Subcutaneous abdominal adipose tissue (tissue), 5 donors: ENCODE measurements around the gene TRABD2B.

Source experiments
- H3K27ac ChIP-seq: one replicate; pipeline ENCODE4 v1.7.0; 2013; ENCODE audit warnings: low read depth, mild to moderate bottlenecking, inconsistent platforms, low read length, moderate library complexity
- H3K27me3 ChIP-seq, 5 donors: one replicate each; pipeline ENCODE4 v1.7.0; 2013; ENCODE audit warnings: low read length in 5 of 5, inconsistent platforms in 1 of 5; ENCODE audit not compliant: control insufficient read depth in 5 of 5, insufficient read depth in 4 of 5
- H3K36me3 ChIP-seq, 5 donors: one replicate each; pipeline ENCODE4 v1.7.0; 2013; ENCODE audit warnings: low read length in 5 of 5; ENCODE audit not compliant: control insufficient read depth in 5 of 5, insufficient read depth in 5 of 5
- H3K4me1 ChIP-seq, 5 donors: one replicate each; pipeline ENCODE4 v1.7.0; 2013; ENCODE audit warnings: low read length in 5 of 5, mild to moderate bottlenecking in 3 of 5, moderate library complexity in 1 of 5; ENCODE audit not compliant: control insufficient read depth in 5 of 5, insufficient read depth in 5 of 5
- H3K4me3 ChIP-seq, 5 donors: one replicate each; pipeline ENCODE4 v1.7.0; 2013; ENCODE audit warnings: low read length in 5 of 5, low read depth in 1 of 5
- H3K9ac ChIP-seq, 5 donors: one replicate each; pipeline ENCODE4 v1.7.0; 2013; ENCODE audit warnings: low read length in 5 of 5, mild to moderate bottlenecking in 4 of 5, moderate library complexity in 3 of 5
- H3K9me3 ChIP-seq, 5 donors: one replicate each; pipeline ENCODE4 v1.7.0; 2013; ENCODE audit warnings: low read length in 5 of 5; ENCODE audit not compliant: control insufficient read depth in 5 of 5
- donor health status: healthy.
- donor health status: healthy.
- donor health status: healthy.
- donor health status: healthy.
- donor health status: healthy.

The TRABD2B gene

DNA sequence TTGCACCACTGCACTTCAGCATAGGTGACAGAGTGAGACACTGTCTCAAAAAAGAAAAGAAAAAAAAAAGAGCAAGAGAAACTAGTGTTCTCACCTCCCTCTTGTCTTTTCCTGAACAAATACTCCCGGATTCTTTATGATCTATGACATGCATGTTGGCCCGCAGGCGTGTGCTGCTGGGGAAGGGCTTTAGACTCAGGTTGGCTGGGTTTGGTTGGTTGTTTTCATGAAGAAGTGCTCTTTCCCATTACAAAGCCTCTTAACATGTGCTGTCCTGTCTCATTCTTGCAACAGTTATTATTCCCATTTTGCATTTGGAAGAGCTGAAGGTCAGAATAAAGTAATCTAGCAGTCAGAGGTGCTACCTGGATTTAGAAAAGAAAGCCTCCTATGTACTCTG is 79.5 kb downstream of the TRABD2B start:
- peaks cover 0 to 15% (median 0%) of the 10 kb centered on the region in 5 donors for H3K27me3 ChIP-seq
- no peak overlapping the region for H3K9ac ChIP-seq
- no peaks in the 10 kb centered on the region for H3K9me3 ChIP-seq
- H3K36me3 ChIP-seq = no peaks in the 10 kb centered on the region
- peaks cover 0 to 10% (median 0%) of the 10 kb centered on the region in 5 donors for H3K4me1 ChIP-seq
- H3K27ac ChIP-seq = no peak overlapping the region
- H3K4me3 ChIP-seq = no peak overlapping the region

DNA sequence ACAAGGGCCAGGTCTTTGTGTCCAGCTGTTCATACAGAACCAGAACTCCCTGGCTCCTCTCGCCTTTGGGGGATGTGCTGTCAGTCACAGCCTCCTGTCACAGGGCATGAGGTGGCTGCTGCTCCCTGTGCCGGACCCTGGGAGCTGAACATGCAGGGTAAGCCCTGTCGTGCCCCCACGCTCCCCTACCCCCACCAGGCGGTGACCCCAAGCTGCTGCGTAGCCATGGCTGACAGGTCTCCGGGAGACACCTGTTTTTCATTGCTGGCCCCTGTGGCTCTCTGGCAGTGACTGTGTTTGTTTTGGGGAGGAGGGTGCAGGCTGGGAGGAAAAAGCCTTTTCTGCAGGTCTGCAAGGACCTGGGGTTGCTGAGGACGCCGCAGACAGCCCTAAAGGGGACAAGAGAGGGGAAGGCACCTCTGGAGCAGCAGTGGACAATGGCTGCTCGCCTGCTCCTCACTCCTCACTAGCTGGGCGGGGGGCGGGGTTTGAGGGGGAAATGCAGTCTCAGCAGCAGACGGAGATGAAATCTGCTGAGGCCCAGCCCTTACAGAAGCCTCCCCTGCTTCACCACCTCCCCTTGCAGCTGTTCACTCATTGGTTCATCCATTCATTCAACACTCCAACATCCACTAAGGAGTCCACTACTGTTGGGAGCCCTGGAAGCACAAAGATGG is 81.4 kb downstream of the TRABD2B start:
- Histone ChIP-seq H3K27me3 (peaks cover 0 to 17% (median 0%) of the 10 kb centered on the region in 5 donors), H3K36me3 (no peaks in the 10 kb centered on the region), H3K9ac (no peak overlapping the region), H3K9me3 (no peaks in the 10 kb centered on the region), H3K4me3 (no peak overlapping the region), H3K4me1 (peaks cover 0 to 10% (median 0%) of the 10 kb centered on the region in 5 donors), H3K27ac (no peak overlapping the region)

DNA sequence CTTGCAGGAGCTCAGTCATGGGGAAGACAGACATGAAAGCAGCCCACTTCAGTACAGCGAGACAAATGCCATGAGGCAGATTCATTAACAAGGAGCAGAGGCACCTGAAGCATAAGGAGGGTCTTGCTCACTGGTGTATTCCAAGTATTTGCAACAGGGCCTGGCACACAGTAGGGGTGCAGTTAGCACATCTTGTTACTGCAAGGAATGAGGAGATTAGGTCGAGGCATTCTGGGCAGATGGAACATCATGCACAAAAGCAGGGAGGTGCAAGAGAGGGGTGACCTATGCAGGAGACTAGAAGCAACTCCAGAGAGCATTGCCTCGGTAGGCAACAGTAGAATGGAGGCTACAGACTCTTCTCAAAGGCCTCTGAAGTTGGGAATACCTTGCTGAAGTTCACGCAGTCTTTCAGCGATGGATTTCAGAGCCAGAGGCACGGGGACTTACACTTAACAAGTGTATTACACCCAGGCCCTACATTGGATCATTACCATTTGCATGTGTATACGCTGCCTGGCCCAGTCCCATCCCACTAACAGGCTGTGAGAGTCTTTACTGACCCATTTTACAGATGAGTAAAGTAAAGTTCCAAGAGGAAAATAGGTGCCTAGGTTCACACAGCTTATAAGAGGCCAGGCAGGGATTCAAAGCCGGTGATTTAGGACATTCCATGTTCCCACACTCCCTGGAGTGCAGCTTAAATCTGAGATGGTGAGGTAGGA is 82.1 kb downstream of the TRABD2B start:
- Histone ChIP-seq H3K4me3 (no peak overlapping the region), H3K9me3 (no peaks in the 10 kb centered on the region), H3K27ac (no peak overlapping the region), H3K27me3 (peaks cover 0 to 19% (median 3%) of the 10 kb centered on the region in 5 donors), H3K36me3 (no peaks in the 10 kb centered on the region), H3K9ac (no peak overlapping the region), H3K4me1 (peaks cover 0 to 10% (median 0%) of the 10 kb centered on the region in 5 donors)

DNA sequence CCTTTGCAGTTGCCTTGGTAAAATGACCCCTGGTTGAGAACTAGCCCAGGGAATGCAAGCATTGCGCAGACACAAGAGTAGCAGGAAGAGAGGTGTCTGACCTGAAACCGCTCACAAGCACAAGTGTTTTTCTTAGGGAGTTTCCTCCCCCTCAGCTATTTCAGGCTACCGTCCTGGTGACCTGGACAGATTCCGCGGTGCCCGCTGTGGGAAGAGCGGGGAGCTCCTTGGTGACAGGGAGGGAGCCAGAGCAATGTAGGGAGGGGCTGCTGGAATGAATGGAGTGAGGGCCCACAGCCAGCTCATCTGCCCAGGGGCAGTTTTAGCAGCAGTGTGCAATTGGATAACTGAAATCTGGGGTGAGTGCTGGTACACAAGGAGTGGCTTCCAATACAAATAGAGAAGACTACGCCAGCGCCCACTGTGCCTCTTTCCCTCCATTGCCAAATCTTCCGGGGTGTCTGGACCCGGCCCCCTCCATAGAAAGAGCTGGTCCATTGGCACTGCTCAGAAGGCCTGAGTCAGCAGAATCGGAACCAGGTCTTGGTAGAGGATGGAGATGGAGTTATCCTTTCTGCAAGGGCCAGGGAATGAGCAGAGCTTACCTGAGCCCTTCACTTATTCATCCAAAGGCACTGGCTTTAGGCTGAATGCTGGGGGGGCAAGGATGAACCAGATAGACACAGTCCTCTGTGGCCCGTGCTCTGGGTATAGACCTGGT is 82.8 kb downstream of the TRABD2B start:
- Histone ChIP-seq H3K27me3 (peaks cover 0 to 19% (median 3%) of the 10 kb centered on the region in 5 donors), H3K9ac (no peak overlapping the region), H3K4me3 (no peak overlapping the region), H3K27ac (no peak overlapping the region), H3K36me3 (no peaks in the 10 kb centered on the region), H3K4me1 (peaks cover 0 to 10% (median 0%) of the 10 kb centered on the region in 5 donors), H3K9me3 (no peaks in the 10 kb centered on the region)

DNA sequence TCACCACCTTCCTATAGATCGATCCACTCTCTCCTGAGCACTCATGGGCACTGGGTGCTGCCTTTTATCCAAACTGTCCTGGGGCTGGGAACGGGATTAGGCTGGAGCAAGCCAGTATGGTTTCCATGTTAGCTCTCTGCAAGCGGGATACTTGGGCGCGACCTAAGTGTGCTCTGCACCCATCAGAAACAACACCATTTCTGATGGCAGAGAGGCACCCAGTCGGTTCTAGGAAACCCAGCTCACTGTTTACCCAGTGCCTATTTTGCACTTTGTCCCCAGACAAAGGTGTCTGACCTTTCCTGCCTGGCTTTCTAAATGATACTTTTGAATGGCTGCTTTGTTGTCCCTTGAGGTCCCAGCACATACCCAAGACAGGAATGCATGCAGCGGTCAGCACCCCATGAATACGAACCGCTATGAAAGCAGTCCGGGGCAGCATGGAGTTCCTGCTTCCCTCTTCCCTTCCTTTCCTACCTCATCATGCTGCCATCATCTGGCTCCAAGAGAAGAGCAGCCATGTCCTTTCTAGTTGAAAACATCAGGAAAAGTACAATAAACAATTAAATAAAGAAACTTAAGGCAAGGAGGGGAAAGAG is 83.9 kb downstream of the TRABD2B start:
- H3K27me3 ChIP-seq = peaks cover 0 to 19% (median 3%) of the 10 kb centered on the region in 5 donors
- H3K4me1 ChIP-seq = peaks cover 0 to 4% (median 0%) of the 10 kb centered on the region in 5 donors

DNA sequence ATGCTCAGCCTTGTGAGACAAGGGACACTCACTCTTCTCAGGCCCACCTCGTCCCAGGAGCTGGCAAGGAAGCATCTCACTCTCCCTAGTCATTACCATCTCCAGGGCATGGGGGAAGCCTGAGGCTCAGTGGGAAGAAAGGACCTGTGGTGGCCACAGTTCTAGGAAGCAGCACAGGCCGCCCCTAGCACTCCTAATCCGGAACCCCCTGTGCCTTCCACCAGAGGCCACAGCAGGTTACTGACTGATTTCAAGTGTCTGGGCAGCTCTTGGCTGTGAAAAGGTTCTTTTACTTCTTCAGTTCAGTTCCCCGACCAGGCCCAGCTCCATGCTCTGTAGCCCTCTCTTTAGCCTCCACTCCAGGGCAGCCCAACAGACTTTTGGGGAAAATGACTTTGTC is 84.4 kb downstream of the TRABD2B start:
- H3K4me3 ChIP-seq = no peak overlapping the region
- H3K9ac ChIP-seq = no peak overlapping the region
- H3K4me1 ChIP-seq = no peaks in the 10 kb centered on the region

More for the DNA sequence above, 83.9 kb downstream of the TRABD2B start:
- H3K27ac ChIP-seq = no peak overlapping the region
- H3K4me3 ChIP-seq = no peak overlapping the region
- no peak overlapping the region for H3K9ac ChIP-seq
- H3K9me3 ChIP-seq = no peaks in the 10 kb centered on the region
- no peaks in the 10 kb centered on the region for H3K36me3 ChIP-seq

DNA sequence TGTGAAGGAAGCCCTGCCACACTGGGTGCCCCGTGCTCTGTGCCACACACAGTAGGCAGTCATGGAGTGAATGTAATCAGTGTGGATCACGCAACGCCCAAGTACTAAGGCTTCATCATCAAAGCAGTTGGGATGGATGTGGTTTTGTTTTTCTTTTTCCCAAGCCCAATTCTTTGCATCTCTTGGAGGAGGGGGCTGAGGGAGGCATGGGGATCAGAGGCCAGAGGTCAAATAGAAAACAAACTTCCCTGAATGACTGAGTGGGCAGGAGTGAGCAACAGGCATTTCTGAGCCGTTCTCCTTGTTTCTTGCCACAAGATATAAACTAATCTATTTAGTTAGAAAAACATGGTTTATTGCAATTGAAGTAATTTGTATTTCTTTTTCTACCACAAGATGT is 85.3 kb downstream of the TRABD2B start:
- H3K27me3 ChIP-seq = peaks cover 0 to 16% (median 3%) of the 10 kb centered on the region in 5 donors
- no peaks in the 10 kb centered on the region for H3K4me1 ChIP-seq
- no peak overlapping the region for H3K27ac ChIP-seq
- no peak overlapping the region for H3K9ac ChIP-seq
- no peaks in the 10 kb centered on the region for H3K36me3 ChIP-seq
- H3K9me3 ChIP-seq = no peaks in the 10 kb centered on the region
- H3K4me3 ChIP-seq = no peak overlapping the region

More for the DNA sequence above, 84.4 kb downstream of the TRABD2B start:
- Histone ChIP-seq H3K9me3 (no peaks in the 10 kb centered on the region), H3K27ac (no peak overlapping the region), H3K36me3 (no peaks in the 10 kb centered on the region), H3K27me3 (peaks cover 0 to 16% (median 3%) of the 10 kb centered on the region in 5 donors)

DNA sequence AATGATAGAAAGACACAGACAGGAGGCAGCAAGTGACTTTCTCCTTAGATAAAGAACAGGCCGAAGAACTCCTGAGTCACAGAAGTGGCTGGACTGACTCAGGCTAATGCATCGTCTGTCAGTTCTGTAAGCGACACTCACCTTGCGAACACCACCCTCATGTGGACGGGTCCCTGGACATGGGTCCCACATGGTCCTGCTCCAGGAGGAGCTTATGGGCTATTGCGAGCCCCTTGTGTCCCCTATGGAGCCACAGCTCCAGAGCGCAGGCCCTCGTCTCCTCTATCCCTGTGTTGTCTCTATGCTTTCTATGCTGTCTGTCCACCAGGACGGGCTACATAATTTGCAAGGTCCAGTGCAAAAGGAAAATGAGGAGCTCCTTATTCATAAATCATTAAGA is 85.8 kb downstream of the TRABD2B start:
- no peaks in the 10 kb centered on the region for H3K9me3 ChIP-seq
- H3K27ac ChIP-seq = no peak overlapping the region
- peaks cover 0 to 16% (median 3%) of the 10 kb centered on the region in 5 donors for H3K27me3 ChIP-seq
- H3K4me1 ChIP-seq = no peaks in the 10 kb centered on the region
- no peak overlapping the region for H3K9ac ChIP-seq
- H3K4me3 ChIP-seq = no peak overlapping the region
- no peaks in the 10 kb centered on the region for H3K36me3 ChIP-seq

DNA sequence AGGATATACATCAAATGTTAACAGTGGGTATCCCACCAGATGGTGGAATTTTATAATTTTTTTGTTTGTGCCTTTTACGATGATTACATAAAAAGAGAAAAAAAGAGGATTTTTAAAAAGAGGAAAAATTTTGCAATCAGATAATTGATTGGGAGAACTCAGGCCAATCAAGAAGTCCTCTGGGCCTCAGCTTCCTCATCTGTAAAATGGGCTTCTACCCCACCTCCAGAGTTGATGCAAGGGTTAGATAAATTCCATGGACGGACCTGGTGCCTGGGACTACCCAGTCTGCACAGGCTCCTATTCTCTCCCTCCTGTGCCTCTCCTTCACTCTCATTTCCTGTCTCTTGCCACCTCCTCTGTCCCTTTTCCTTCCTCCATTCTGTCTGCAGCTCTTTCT is 88.9 kb downstream of the TRABD2B start:
- no peak overlapping the region for H3K9ac ChIP-seq
- H3K36me3 ChIP-seq = no peaks in the 10 kb centered on the region
- no peaks in the 10 kb centered on the region for H3K4me1 ChIP-seq
- no peak overlapping the region for H3K4me3 ChIP-seq
- no peak overlapping the region for H3K27ac ChIP-seq
- no peaks in the 10 kb centered on the region for H3K9me3 ChIP-seq
- H3K27me3 ChIP-seq = peaks cover 0 to 4% (median 3%) of the 10 kb centered on the region in 5 donors
